Ishikawa (cell line): ENCODE results near the gene MADD.

ENCODE experiments used
- CEBPB ChIP-seq: IDR thresholded peaks from 2 replicates; pipeline ENCODE4 v1.6.1; 2012
- CREB1 ChIP-seq: IDR thresholded peaks from 2 replicates; pipeline ENCODE4 v1.6.1; 2012; ENCODE audit warnings: low read depth
- RAD21 ChIP-seq: IDR thresholded peaks from 2 replicates; pipeline ENCODE4 v1.6.1; 2012; ENCODE audit warnings: low read depth
- REST ChIP-seq: IDR thresholded peaks from 2 replicates; pipeline ENCODE4 v1.6.1; 2012; ENCODE audit warnings: low read depth, mild to moderate bottlenecking
- TAF1 ChIP-seq: IDR thresholded peaks from 2 replicates; pipeline ENCODE4 v1.6.1; 2012; ENCODE audit warnings: low read depth, mild to moderate bottlenecking
- TF ChIP-seq, protein P1 (sequence below): IDR thresholded peaks from 2 replicates; pipeline ENCODE4 v1.6.1; 2012

GRCh38 chr11:47340010-47340409 lies 70.1 kb downstream of the MADD start:
- TF ChIP-seq TAF1 = no peak
- TF ChIP-seq, protein P1, sequence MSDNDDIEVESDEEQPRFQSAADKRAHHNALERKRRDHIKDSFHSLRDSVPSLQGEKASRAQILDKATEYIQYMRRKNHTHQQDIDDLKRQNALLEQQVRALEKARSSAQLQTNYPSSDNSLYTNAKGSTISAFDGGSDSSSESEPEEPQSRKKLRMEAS = no peak
- no peak for TF ChIP-seq REST
- TF ChIP-seq RAD21 = no peak
- no peak for TF ChIP-seq CREB1
- TF ChIP-seq CEBPB = no peak
